Measurements from ENCODE around the gene LIG3.
"Not testable (repeated sequence)": the region's sequence is repeated elsewhere in the genome, so short reads cannot be mapped to it uniquely, and the experiment has no call there.

The LIG3 gene

GRCh38 chr17:35000965-35001364 lies 20.7 kb downstream of the LIG3 start:
- not testable (repeated sequence) for DNase-seq

GRCh38 chr17:35001549-35001948 lies 21.2 kb downstream of the LIG3 start:
- DNase-seq, result no peak

- DNase-seq, result peak in 1 of 2 experiments; percentile 5
Observed at GRCh38 chr17:35002876-35003551, 22.7 kb downstream of the LIG3 start.

DNA sequence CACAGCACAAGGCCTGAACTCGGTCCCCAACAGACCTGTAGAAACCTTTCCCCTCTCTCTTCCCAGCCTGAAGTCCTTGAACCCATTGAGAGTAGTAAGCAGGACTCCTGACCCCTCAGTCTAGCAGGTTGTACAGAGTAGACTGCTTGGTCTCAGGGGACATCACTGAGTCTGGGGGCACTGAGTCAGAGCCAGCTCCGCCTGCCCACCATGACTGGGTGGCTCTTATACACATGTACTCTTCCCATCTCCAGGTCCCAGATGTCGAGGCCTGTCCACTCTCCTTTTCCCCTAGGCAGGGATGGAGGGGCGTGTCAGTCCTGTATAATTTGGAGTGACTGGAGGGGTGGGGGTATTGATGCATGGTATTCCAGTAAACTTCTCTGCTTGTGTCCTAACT lies 23.5 kb downstream of the LIG3 start:
- no peak for DNase-seq

DNA sequence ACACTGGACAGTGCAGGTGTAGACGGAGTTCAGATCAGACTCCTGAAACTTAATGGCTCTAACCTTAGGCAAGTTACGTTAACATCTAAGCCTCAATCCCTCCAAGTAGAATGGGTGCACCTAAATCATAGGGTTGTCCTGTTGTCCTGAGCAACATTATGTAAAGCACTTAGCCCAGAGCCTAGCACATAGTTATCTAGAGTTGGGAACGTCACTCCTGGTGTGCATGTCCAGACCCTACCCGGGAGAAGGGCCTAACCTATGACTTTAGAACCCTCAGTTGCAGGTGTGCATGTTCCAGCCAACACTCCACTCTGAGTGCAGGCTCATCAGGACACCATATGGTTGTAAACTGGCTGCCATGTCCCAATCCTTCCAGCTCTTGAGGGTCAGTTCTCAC lies 26.0 kb downstream of the LIG3 start:
- DNase-seq, result no peak

- no peak for DNase-seq
Observed at GRCh38 chr17:35006961-35007360, 26.6 kb downstream of the LIG3 start.

DNA sequence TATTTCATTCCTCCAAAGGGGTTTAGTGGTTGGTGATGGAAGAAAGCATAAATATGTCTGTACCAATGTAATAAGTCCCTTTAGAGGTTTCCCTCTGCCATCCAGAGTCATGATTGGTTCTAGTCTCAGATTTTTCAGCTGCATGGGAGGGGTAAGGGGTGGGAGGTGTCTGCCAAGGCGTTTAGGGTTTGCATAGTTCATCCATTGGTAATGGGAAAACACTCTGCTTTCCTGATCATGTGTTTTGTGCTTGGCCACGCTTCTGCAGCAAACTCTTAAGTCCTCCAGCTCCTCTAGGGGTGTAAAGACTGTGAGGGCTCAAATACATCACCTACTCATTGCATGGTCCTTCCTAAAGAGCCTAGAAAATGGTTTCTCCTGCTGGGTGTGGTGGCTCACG lies 29.8 kb downstream of the LIG3 start:
- no peak for DNase-seq

GRCh38 chr17:35011671-35012216 lies 31.4 kb downstream of the LIG3 start:
- DNase-seq, result peak in 1 of 2 experiments; percentile 14

DNA sequence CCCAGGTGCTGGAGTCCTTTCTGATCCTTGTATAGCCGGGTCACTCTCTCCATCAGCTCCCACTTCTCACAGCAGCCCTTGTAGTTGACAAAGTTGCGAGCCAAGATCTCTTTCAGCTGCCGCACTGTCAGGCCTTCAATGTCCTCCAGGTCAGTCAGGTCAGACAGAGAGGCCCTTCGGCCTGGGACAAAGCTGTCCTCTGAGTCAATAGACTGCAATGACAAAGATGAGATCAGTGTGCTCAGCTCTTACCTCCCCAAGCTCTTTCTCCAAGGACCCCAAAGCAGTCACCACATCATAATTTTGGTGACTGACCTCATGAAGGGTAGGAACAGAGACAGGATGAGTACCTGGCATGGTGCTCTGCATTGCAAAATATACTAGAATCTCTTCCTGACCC lies 36.1 kb downstream of the LIG3 start:
- no peak for DNase-seq

- DNase-seq, result no peak
Observed at GRCh38 chr17:35017021-35017420, 36.7 kb downstream of the LIG3 start.

DNA sequence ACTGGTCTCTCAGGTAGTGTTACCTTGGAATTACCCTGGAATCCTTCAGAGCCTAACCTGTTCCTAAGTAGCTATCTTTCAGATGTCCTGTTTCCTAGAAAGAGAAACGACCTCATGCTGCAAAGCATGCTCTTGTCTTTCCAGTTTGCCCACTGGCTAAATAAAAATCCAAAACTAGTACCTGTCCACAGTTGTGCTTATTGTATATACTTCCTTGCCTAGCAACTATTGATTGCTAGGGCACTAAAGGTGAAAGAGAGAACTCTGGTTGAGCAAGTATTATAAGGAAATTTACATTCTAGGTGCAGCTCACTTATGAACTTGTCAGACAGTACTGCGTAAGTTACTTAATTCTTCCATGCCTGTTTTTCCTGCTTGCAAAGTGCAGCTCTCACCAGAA lies 38.5 kb downstream of the LIG3 start:
- no peak for DNase-seq

GRCh38 chr17:35019386-35020179 lies 39.3 kb downstream of the LIG3 start:
- DNase-seq, result no peak

GRCh38 chr17:35021520-35022380 lies 41.4 kb downstream of the LIG3 start:
- no peak for DNase-seq

- DNase-seq, result no peak
Observed at GRCh38 chr17:35022536-35023063, 42.3 kb downstream of the LIG3 start.

DNA sequence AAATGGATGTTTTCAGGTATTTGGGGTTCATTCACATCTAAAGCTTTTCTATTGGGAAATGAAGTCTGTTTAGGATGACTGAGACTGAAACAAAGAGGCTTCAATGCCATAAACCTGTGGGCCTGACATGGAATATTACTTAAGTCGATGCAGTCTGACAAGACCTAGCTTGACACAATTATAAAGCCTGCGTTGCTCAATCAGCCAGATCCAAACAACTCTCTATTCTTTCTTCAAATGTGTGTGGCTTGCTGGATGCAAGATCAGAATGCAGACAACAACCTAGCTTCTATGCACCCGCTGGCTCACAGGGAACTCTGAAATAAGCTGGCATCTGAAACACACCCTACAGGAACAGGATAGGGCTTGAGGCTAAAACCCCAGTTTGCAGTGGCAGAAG lies 43.2 kb downstream of the LIG3 start:
- DNase-seq, result no peak

- DNase-seq, result no peak
Observed at GRCh38 chr17:35025541-35025940, 45.2 kb downstream of the LIG3 start.

- not testable (repeated sequence) for DNase-seq
Observed at GRCh38 chr17:35028097-35028496, 47.8 kb downstream of the LIG3 start.

- DNase-seq, result no peak
Observed at GRCh38 chr17:35028531-35029262, 48.4 kb downstream of the LIG3 start.

- DNase-seq, result no peak
Observed at GRCh38 chr17:35030780-35031179, 50.5 kb downstream of the LIG3 start.

- DNase-seq, result no peak
Observed at GRCh38 chr17:35038453-35038852, 58.1 kb downstream of the LIG3 start.

- DNase-seq, result no peak
Observed at GRCh38 chr17:35041390-35041789, 61.1 kb downstream of the LIG3 start.

- DNase-seq, result no peak
Observed at GRCh38 chr17:35044181-35044580, 63.9 kb downstream of the LIG3 start.
